ENCODE results near the gene PRKAR1A. TPM values are rescaled to one million over a fixed set of nuclear protein-coding genes. Genes with fewer than 3 reads are reported as not detected.

PRKAR1A gene
- total RNA-seq, 1 donor from 2014 or later: 297 TPM

- no peak for DNase-seq (ENCODE audit: low read depth)
Observed at GRCh38 chr17:68599552-68600066, 87.4 kb downstream of the PRKAR1A start.

DNA sequence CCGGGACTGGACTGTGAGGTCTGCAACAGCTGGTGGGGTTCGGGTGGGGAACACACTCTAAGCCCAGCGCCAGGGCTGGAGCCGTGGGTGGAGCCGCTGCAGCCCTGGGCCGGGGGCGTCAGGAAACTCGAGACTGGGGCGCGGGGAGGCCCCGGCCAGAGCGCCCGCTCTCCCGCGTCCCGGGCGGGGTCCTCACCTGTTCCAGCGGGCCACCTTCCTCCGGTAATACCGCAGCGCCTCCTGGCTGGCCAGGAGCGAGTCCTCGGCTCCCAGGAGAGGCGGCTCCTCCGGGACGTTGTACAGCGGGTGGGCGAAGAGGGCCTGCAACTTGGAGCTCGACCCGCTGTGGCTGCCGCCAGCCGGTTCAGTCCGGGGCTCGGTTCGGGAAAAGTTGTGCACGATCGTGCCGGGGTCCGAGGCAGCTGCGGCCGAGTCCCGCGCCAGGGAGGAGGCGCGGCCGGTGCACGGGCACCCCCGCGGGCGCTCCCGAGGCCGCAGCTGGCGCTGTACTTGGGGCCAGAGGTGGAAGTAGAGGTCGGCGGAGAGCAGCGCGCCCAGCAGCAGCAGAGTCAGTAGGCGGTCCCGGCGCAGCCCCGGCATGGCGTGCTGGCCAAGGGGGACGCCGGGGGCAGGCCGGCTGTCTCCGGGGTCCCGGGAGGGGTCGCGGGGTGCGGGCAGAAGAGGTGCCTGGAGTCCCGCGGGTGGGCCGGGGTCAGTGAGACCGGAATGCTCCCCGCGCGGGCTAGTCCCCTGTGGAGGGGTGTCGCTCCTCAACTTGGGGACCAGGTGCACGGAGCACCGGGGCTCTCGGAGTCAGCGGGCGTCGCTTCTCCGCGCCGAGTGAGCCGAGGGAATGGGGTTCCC is 88.1 kb downstream of the PRKAR1A start:
- DNase-seq (ENCODE audit: low read depth): no peak

Other genes starting within 250 kb of the PRKAR1A start
- 0.05 TPM in 1 of 2 replicates, not detected in the other for gene SLC16A6, start 221.3 kb upstream of the PRKAR1A start, total RNA-seq
- 3.2 and 4.2 TPM in 2 replicates for gene ARSG, start 220.9 kb upstream of the PRKAR1A start, total RNA-seq
- 50.7 and 116 TPM in 2 replicates for gene WIPI1, start 54.9 kb upstream of the PRKAR1A start, total RNA-seq
- gene FAM20A, start 88.9 kb downstream of the PRKAR1A start, total RNA-seq: 12.9 TPM in 1 of 2 replicates, not detected in the other

All from renal cortical epithelial cell (primary cell).